Stimulated activated CD4-positive, alpha-beta T cell treated with anti-CD3 and anti-CD28 coated beads, Interleukin-15, amount 100 ng/mL, for 48 hours (primary cell): ENCODE results near the gene CACNA1F.

Experiments used
- DNase-seq, 2 donors: peaks; one replicate each; pipeline ENCODE4 v3.0.0-alpha.2; 2020; ENCODE audit warnings: low read depth in 2 of 2

The CACNA1F gene

GRCh38 chrX:49257846-49258748, 25.0 kb upstream of the CACNA1F start:
- no peak for DNase-seq

GRCh38 chrX:49257074-49257790, 24.1 kb upstream of the CACNA1F start:
- no peak for DNase-seq

- no peak for DNase-seq
These were observed 23.3 kb upstream of the CACNA1F start for GRCh38 chrX:49256268-49256995.

- DNase-seq, result no peak
These were observed 21.5 kb upstream of the CACNA1F start for GRCh38 chrX:49254639-49255038.

GRCh38 chrX:49251325-49251724, 18.2 kb upstream of the CACNA1F start:
- no peak for DNase-seq

- DNase-seq, result no peak
These were observed 17.4 kb upstream of the CACNA1F start for GRCh38 chrX:49250578-49250977.

- DNase-seq, result no peak
These were observed 16.9 kb upstream of the CACNA1F start for GRCh38 chrX:49250066-49250465.

GRCh38 chrX:49249616-49250015, 16.5 kb upstream of the CACNA1F start:
- no peak for DNase-seq

- no peak for DNase-seq
These were observed 15.9 kb upstream of the CACNA1F start for GRCh38 chrX:49249071-49249470.

- DNase-seq, result no peak
These were observed 15.0 kb upstream of the CACNA1F start for GRCh38 chrX:49247916-49248811.

- DNase-seq, result no peak
These were observed 14.2 kb upstream of the CACNA1F start for GRCh38 chrX:49247346-49247745.

GRCh38 chrX:49246541-49246940, 13.4 kb upstream of the CACNA1F start:
- no peak for DNase-seq

GRCh38 chrX:49244207-49244606, 11.1 kb upstream of the CACNA1F start:
- no peak for DNase-seq

GRCh38 chrX:49243166-49243565, 10.0 kb upstream of the CACNA1F start:
- DNase-seq, result no peak

GRCh38 chrX:49242545-49243066, 9.5 kb upstream of the CACNA1F start:
- no peak for DNase-seq

GRCh38 chrX:49238735-49239134, 5.6 kb upstream of the CACNA1F start:
- DNase-seq, result no peak

GRCh38 chrX:49237060-49237459, 3.9 kb upstream of the CACNA1F start:
- DNase-seq, result no peak

- no peak for DNase-seq
These were observed 881 bp upstream of the CACNA1F start for GRCh38 chrX:49233887-49234555.

- DNase-seq, result no peak
These were observed 615 bp downstream of the CACNA1F start for GRCh38 chrX:49232525-49232924.

- DNase-seq, result no peak
These were observed 1.7 kb downstream of the CACNA1F start for GRCh38 chrX:49231333-49232000.
